OCI-LY1 (cell line): ENCODE results near the gene ASCL2.

Experiments
- H2AFZ ChIP-seq: fragments of 200-600 bp; sonication (generic), shearing (Covaris generic); 2 replicates; pipeline ENCODE4 v1.6.0; 2014; ENCODE audit warnings: antibody characterized with exemption, mild to moderate bottlenecking, low read length
- H3F3A ChIP-seq: fragments of 200-600 bp; sonication (generic), shearing (Covaris generic); 2 replicates; pipeline ENCODE4 v1.6.0; 2014; ENCODE audit warnings: mild to moderate bottlenecking, antibody characterized with exemption, low read length, moderate library complexity; ENCODE audit not compliant: insufficient read depth
- H3K27ac ChIP-seq: fragments of 200-600 bp; sonication (generic); 2 replicates; pipeline ENCODE4 v1.5.1; 2014; ENCODE audit warnings: low read length, mixed run types, mild to moderate bottlenecking, low read depth; ENCODE audit not compliant: poor library complexity, severe bottlenecking
- H3K27me3 ChIP-seq: fragments of 200-600 bp; sonication (generic); 2 replicates; pipeline ENCODE4 v1.6.0; 2014; ENCODE audit warnings: antibody characterized with exemption, mild to moderate bottlenecking, low read length, moderate library complexity; ENCODE audit not compliant: insufficient read depth
- H3K36me3 ChIP-seq: fragments of 200-600 bp; sonication (generic); 2 replicates; pipeline ENCODE4 v1.6.1; 2014; ENCODE audit warnings: mild to moderate bottlenecking, antibody characterized with exemption, low read length, moderate library complexity, mixed read lengths; ENCODE audit not compliant: insufficient read depth
- H3K4me1 ChIP-seq: fragments of 200-600 bp; sonication (generic); 2 replicates; pipeline ENCODE4 v1.5.1; 2014; ENCODE audit warnings: mild to moderate bottlenecking, low read length, moderate library complexity; ENCODE audit not compliant: insufficient read depth, severe bottlenecking
- H3K4me2 ChIP-seq: fragments of 200-600 bp; sonication (generic), shearing (Covaris generic); 2 replicates; pipeline ENCODE4 v1.6.1; 2014; ENCODE audit warnings: low read length
- H3K4me3 ChIP-seq: fragments of 200-600 bp; sonication (generic); 2 replicates; pipeline ENCODE4 v1.5.1; 2014; ENCODE audit warnings: low read length, low read depth, mild to moderate bottlenecking, mixed read lengths; ENCODE audit not compliant: poor library complexity, severe bottlenecking
- H3K79me2 ChIP-seq: fragments of 200-600 bp; shearing (Covaris generic); 2 replicates; pipeline ENCODE4 v1.6.1; 2016; ENCODE audit warnings: mixed run types, low read length, mixed read lengths; ENCODE audit not compliant: insufficient read depth
- H3K9ac ChIP-seq: fragments of 200-600 bp; sonication (generic), shearing (Covaris generic); 2 replicates; pipeline ENCODE4 v1.6.1; 2014; ENCODE audit warnings: mild to moderate bottlenecking, low read length, mixed read lengths
- H3K9me2 ChIP-seq: fragments of 200-600 bp; sonication (generic), shearing (Covaris generic); 2 replicates; pipeline ENCODE4 v1.6.1; 2014; ENCODE audit warnings: low read depth, mild to moderate bottlenecking, low read length, mixed read lengths
- H3K9me3 ChIP-seq: fragments of 200-600 bp; shearing (Covaris generic); 2 replicates; pipeline ENCODE4 v1.6.1; 2014; ENCODE audit warnings: low read length, mixed read lengths
- H4K20me1 ChIP-seq: fragments of 200-600 bp; sonication (generic), shearing (Covaris generic); 2 replicates; pipeline ENCODE4 v1.6.0; 2016; ENCODE audit warnings: mild to moderate bottlenecking, low read length; ENCODE audit not compliant: insufficient read depth
- EZH2 ChIP-seq: fragments of 200-600 bp; sonication (generic), shearing (Covaris generic); IDR thresholded peaks from 2 replicates; pipeline ENCODE4 v1.8.0; 2017; ENCODE audit warnings: borderline replicate concordance, mixed run types, mild to moderate bottlenecking, antibody characterized with exemption, low read length, moderate library complexity, mixed read lengths
- TF ChIP-seq, protein P1 (sequence below): fragments of 200-600 bp; sonication (generic), shearing (Covaris generic); IDR thresholded peaks from 2 replicates; pipeline ENCODE4 v1.5.1; 2017; ENCODE audit warnings: mild to moderate bottlenecking, antibody characterized with exemption, low read length, moderate library complexity, mixed read lengths

ASCL2 gene

GRCh38 chr11:2264366-2265053 is 5.9 kb downstream of the ASCL2 start:
- H3K9me2 ChIP-seq, result no peaks in the 10 kb centered on the region
- H3K9ac ChIP-seq, result no peak overlapping the region
- TF ChIP-seq, protein P1, sequence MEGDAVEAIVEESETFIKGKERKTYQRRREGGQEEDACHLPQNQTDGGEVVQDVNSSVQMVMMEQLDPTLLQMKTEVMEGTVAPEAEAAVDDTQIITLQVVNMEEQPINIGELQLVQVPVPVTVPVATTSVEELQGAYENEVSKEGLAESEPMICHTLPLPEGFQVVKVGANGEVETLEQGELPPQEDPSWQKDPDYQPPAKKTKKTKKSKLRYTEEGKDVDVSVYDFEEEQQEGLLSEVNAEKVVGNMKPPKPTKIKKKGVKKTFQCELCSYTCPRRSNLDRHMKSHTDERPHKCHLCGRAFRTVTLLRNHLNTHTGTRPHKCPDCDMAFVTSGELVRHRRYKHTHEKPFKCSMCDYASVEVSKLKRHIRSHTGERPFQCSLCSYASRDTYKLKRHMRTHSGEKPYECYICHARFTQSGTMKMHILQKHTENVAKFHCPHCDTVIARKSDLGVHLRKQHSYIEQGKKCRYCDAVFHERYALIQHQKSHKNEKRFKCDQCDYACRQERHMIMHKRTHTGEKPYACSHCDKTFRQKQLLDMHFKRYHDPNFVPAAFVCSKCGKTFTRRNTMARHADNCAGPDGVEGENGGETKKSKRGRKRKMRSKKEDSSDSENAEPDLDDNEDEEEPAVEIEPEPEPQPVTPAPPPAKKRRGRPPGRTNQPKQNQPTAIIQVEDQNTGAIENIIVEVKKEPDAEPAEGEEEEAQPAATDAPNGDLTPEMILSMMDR, result no peak
- TF ChIP-seq EZH2, result no peak
- H3K4me1 ChIP-seq, result no peaks in the 10 kb centered on the region
- H4K20me1 ChIP-seq, result no peaks in the 10 kb centered on the region
- H3K27me3 ChIP-seq, result no peaks in the 10 kb centered on the region; the same call in 1 of the 2 replicates
- no peaks in the 10 kb centered on the region for H3F3A ChIP-seq
- no peaks in the 10 kb centered on the region for H3K9me3 ChIP-seq
- H3K4me2 ChIP-seq, result no peak overlapping the region
- no peak overlapping the region for H3K4me3 ChIP-seq
- H2AFZ ChIP-seq, result no peak overlapping the region
- H3K27ac ChIP-seq, result no peak overlapping the region
- H3K36me3 ChIP-seq, result no peaks in the 10 kb centered on the region
- H3K79me2 ChIP-seq, result no peaks in the 10 kb centered on the region

DNA sequence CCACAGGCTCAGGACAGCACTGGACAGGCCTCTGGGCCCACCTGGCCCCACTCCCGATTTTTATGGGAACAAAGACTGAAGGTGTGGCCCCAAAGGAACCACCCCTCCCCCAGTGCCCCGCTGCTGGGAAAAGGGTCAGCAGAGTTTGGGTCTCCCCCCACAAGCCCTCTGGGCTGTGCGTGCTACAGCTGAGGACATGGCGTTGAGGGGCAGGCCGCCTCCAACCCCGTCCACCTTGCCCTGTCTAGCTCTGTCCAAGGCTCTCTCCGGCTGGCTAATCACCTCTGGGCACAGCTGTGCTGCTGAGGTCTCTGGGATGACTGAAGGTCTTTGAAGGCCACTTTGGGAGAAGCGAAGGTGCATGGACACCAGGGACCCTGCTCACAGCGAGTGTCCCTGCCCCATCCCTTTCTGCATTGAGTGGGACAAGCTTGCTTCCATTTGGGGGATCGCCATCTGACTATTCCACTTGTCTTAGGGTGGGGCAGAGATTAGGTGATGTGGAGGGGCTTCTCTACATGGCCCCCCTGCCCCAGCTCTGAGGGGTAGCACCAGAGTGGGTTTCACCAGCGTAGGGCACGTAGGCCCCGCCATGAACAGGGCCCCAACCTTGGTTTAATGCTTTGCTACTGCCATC is 6.5 kb downstream of the ASCL2 start:
- Histone ChIP-seq H3K4me2 (no peak overlapping the region), H3K9me2 (no peaks in the 10 kb centered on the region), H3K4me1 (no peaks in the 10 kb centered on the region), H3F3A (no peaks in the 10 kb centered on the region), H3K79me2 (no peaks in the 10 kb centered on the region), H3K9me3 (no peaks in the 10 kb centered on the region), H3K27me3 (no peaks in the 10 kb centered on the region; the same call in 1 of the 2 replicates), H3K9ac (no peak overlapping the region), H3K4me3 (no peak overlapping the region), H4K20me1 (no peaks in the 10 kb centered on the region), H2AFZ (no peak overlapping the region), H3K36me3 (no peaks in the 10 kb centered on the region), H3K27ac (no peak overlapping the region)
- TF ChIP-seq, protein P1, result no peak
- TF ChIP-seq EZH2, result no peak

- no peak overlapping the region for H3K4me3 ChIP-seq
- H3K27me3 ChIP-seq, result no peaks in the 10 kb centered on the region; the same call in 1 of the 2 replicates
- TF ChIP-seq EZH2, result no peak
- TF ChIP-seq, protein P1, result no peak
These were observed 7.3 kb downstream of the ASCL2 start for GRCh38 chr11:2263071-2263565.

More at GRCh38 chr11:2263071-2263565, 7.3 kb downstream of the ASCL2 start:
- Histone ChIP-seq H3K4me2 (no peak overlapping the region), H4K20me1 (no peaks in the 10 kb centered on the region), H3K36me3 (no peaks in the 10 kb centered on the region), H3K9ac (no peak overlapping the region), H3K27ac (no peak overlapping the region), H3F3A (no peaks in the 10 kb centered on the region), H2AFZ (no peak overlapping the region), H3K9me3 (no peaks in the 10 kb centered on the region), H3K4me1 (no peaks in the 10 kb centered on the region), H3K9me2 (no peaks in the 10 kb centered on the region), H3K79me2 (no peaks in the 10 kb centered on the region)
